Measurements from ENCODE around the gene ANKRD27.
"Not testable (repeated sequence)": the region's sequence is repeated elsewhere in the genome, so short reads cannot be mapped to it uniquely, and the experiment has no call there.

The ANKRD27 gene

GRCh38 chr19:32652331-32652730, 22.6 kb downstream of the ANKRD27 start:
- not testable (repeated sequence) for DNase-seq (ENCODE audit: low spot score)

GRCh38 chr19:32651729-32652140, 23.2 kb downstream of the ANKRD27 start:
- no peak for DNase-seq (ENCODE audit: low spot score)

- DNase-seq (ENCODE audit: low spot score): no peak
Measured at GRCh38 chr19:32650671-32651070, 24.3 kb downstream of the ANKRD27 start.

- DNase-seq (ENCODE audit: low spot score): no peak
Measured at GRCh38 chr19:32649751-32650150, 25.2 kb downstream of the ANKRD27 start.

- no peak for DNase-seq (ENCODE audit: low spot score)
Measured at GRCh38 chr19:32647361-32647760, 27.6 kb downstream of the ANKRD27 start.

- no peak for DNase-seq (ENCODE audit: low spot score)
Measured at GRCh38 chr19:32646556-32646955, 28.4 kb downstream of the ANKRD27 start.

- no peak for DNase-seq (ENCODE audit: low spot score)
Measured at GRCh38 chr19:32642771-32643170, 32.2 kb downstream of the ANKRD27 start.

- no peak for DNase-seq (ENCODE audit: low spot score)
Measured at GRCh38 chr19:32638625-32639024, 36.4 kb downstream of the ANKRD27 start.

- DNase-seq (ENCODE audit: low spot score): no peak
Measured at GRCh38 chr19:32637480-32637879, 37.5 kb downstream of the ANKRD27 start.

- no peak for DNase-seq (ENCODE audit: low spot score)
Measured at GRCh38 chr19:32631381-32631780, 43.6 kb downstream of the ANKRD27 start.

- no peak for DNase-seq (ENCODE audit: low spot score)
Measured at GRCh38 chr19:32630338-32630737, 44.6 kb downstream of the ANKRD27 start.

- DNase-seq (ENCODE audit: low spot score): no peak
Measured at GRCh38 chr19:32627714-32628270, 47.2 kb downstream of the ANKRD27 start.

GRCh38 chr19:32626969-32627368, 48.0 kb downstream of the ANKRD27 start:
- no peak for DNase-seq (ENCODE audit: low spot score)

- DNase-seq (ENCODE audit: low spot score): no peak
Measured at GRCh38 chr19:32624410-32624809, 50.6 kb downstream of the ANKRD27 start.

- DNase-seq (ENCODE audit: low spot score): no peak
Measured at GRCh38 chr19:32622002-32622401, 53.0 kb downstream of the ANKRD27 start.

- no peak for DNase-seq (ENCODE audit: low spot score)
Measured at GRCh38 chr19:32619051-32619685, 55.8 kb downstream of the ANKRD27 start.

- DNase-seq (ENCODE audit: low spot score): no peak
Measured at GRCh38 chr19:32615569-32615968, 59.4 kb downstream of the ANKRD27 start.

GRCh38 chr19:32614916-32615315, 60.1 kb downstream of the ANKRD27 start:
- no peak for DNase-seq (ENCODE audit: low spot score)

- DNase-seq (ENCODE audit: low spot score): no peak
Measured at GRCh38 chr19:32613008-32613407, 62.0 kb downstream of the ANKRD27 start.

- no peak for DNase-seq (ENCODE audit: low spot score)
Measured at GRCh38 chr19:32611161-32611560, 63.8 kb downstream of the ANKRD27 start.

GRCh38 chr19:32607479-32607878, 67.5 kb downstream of the ANKRD27 start:
- DNase-seq (ENCODE audit: low spot score): no peak

- DNase-seq (ENCODE audit: low spot score): no peak
Measured at GRCh38 chr19:32606289-32606688, 68.7 kb downstream of the ANKRD27 start.

GRCh38 chr19:32605544-32605943, 69.4 kb downstream of the ANKRD27 start:
- DNase-seq (ENCODE audit: low spot score): no peak

GRCh38 chr19:32603961-32604360, 71.0 kb downstream of the ANKRD27 start:
- DNase-seq (ENCODE audit: low spot score): no peak

Data from GM03348 (cell line).